Esophagus (tissue), 2 donors: ENCODE data around the gene TPRG1L. TPM values are rescaled to one million over a fixed set of nuclear protein-coding genes. Genes with fewer than 3 reads are reported as not detected.

Source experiments
- H3K27ac ChIP-seq, 2 donors: one replicate each; pipeline ENCODE4 v1.5.1; 2013; ENCODE audit warnings: low read depth in 2 of 2, mild to moderate bottlenecking in 2 of 2, inconsistent platforms in 1 of 2, low read length in 1 of 2, moderate library complexity in 1 of 2
- H3K27me3 ChIP-seq, 2 donors: one replicate each; pipeline ENCODE4 v1.6.1; 2013; ENCODE audit warnings: low read length in 2 of 2, control low read depth in 1 of 2, mild to moderate bottlenecking in 1 of 2; ENCODE audit not compliant: insufficient read depth in 2 of 2, control insufficient read depth in 1 of 2
- H3K36me3 ChIP-seq, 2 donors: one replicate each; pipeline ENCODE4 v1.6.1; 2013; ENCODE audit warnings: low read length in 1 of 2; ENCODE audit not compliant: control insufficient read depth in 2 of 2, insufficient read depth in 2 of 2
- H3K4me1 ChIP-seq, 2 donors: one replicate each; pipeline ENCODE4 v1.6.1; 2013; ENCODE audit warnings: low read length in 1 of 2; ENCODE audit not compliant: control insufficient read depth in 2 of 2, insufficient read depth in 2 of 2
- H3K4me3 ChIP-seq, 2 donors: one replicate each; pipeline ENCODE4 v1.5.1; 2013; ENCODE audit warnings: low read length in 2 of 2, mild to moderate bottlenecking in 2 of 2, low read depth in 1 of 2, moderate library complexity in 1 of 2
- H3K9me3 ChIP-seq, 2 donors: one replicate each; pipeline ENCODE4 v1.6.1; 2013; ENCODE audit warnings: mild to moderate bottlenecking in 2 of 2, low read depth in 1 of 2, low read length in 1 of 2, moderate library complexity in 1 of 2; ENCODE audit not compliant: control insufficient read depth in 2 of 2, insufficient read depth in 1 of 2
- WGBS, 2 donors: extraction: QIAGEN DNeasy Blood & Tissue Kit; methylation state at CpG; one replicate each; pipeline ENCODE4 v1.1.7; 2013; 5-methylcytosine and 5-hydroxymethylcytosine counted together
- polyA plus RNA-seq, 2 donors: library from polyadenylated mRNA; stranded (reverse); fragments of 200-250 nt; gene quantifications; one replicate each; pipeline ENCODE4 v1.2.3, GENCODE V29; 2013
- donor health status: healthy with polysubstance abuse.
- donor health status: Bipolar disorder and iron deficiency.

The TPRG1L gene
- polyA plus RNA-seq, 2 donors, result 20.1 to 32.8 TPM

- WGBS, 2 donors, result 35 to 44% methylated on average over 28 to 30 of the region's 30 CpGs
- H3K27me3 ChIP-seq, result no peaks in the 10 kb centered on the region
- peaks cover 0 to 10% of the 10 kb centered on the region in 2 donors for H3K4me1 ChIP-seq
- no peak overlapping the region for H3K27ac ChIP-seq
- H3K9me3 ChIP-seq, result no peaks in the 10 kb centered on the region
- no peak overlapping the region for H3K4me3 ChIP-seq
- no peaks in the 10 kb centered on the region for H3K36me3 ChIP-seq
Measured at GRCh38 chr1:3598522-3599285, 26.1 kb upstream of the TPRG1L start.

GRCh38 chr1:3599286-3599811 is 25.5 kb upstream of the TPRG1L start:
- H3K27me3 ChIP-seq, result no peaks in the 10 kb centered on the region
- H3K4me1 ChIP-seq, result peaks cover 0 to 10% of the 10 kb centered on the region in 2 donors
- no peaks in the 10 kb centered on the region for H3K36me3 ChIP-seq
- no peak overlapping the region for H3K4me3 ChIP-seq
- no peak overlapping the region for H3K27ac ChIP-seq
- 78 to 82% methylated on average over 8 to 16 of the region's 16 CpGs for WGBS, 2 donors
- H3K9me3 ChIP-seq, result peaks cover 0 to 4% of the 10 kb centered on the region in 2 donors

GRCh38 chr1:3599816-3600215 is 25.0 kb upstream of the TPRG1L start:
- WGBS, 2 donors, result 75 to 79% methylated on average over 12 to 15 of the region's 15 CpGs
- Histone ChIP-seq H3K4me1 (peaks cover 0 to 10% of the 10 kb centered on the region in 2 donors), H3K36me3 (no peaks in the 10 kb centered on the region)

GRCh38 chr1:3600354-3600753 is 24.5 kb upstream of the TPRG1L start:
- H3K36me3 ChIP-seq, result no peaks in the 10 kb centered on the region
- H3K27ac ChIP-seq, result no peak overlapping the region
- WGBS, 2 donors, result 79 to 81% methylated on average over 10 of the region's 10 CpGs
- no peak overlapping the region for H3K4me3 ChIP-seq
- peaks cover 0 to 6% of the 10 kb centered on the region in 2 donors for H3K9me3 ChIP-seq
- H3K27me3 ChIP-seq, result no peaks in the 10 kb centered on the region
- H3K4me1 ChIP-seq, result peaks cover 0 to 10% of the 10 kb centered on the region in 2 donors

More at GRCh38 chr1:3599816-3600215, 25.0 kb upstream of the TPRG1L start:
- Histone ChIP-seq H3K4me3 (no peak overlapping the region), H3K9me3 (peaks cover 0 to 6% of the 10 kb centered on the region in 2 donors), H3K27me3 (no peaks in the 10 kb centered on the region), H3K27ac (no peak overlapping the region)

- no peaks in the 10 kb centered on the region for H3K27me3 ChIP-seq
- H3K36me3 ChIP-seq, result no peaks in the 10 kb centered on the region
- no peak overlapping the region for H3K27ac ChIP-seq
- WGBS, 2 donors, result 77 to 79% methylated on average over 16 of the region's 16 CpGs
- H3K9me3 ChIP-seq, result peaks cover 0 to 6% of the 10 kb centered on the region in 2 donors
- no peak overlapping the region for H3K4me3 ChIP-seq
- peaks cover 0 to 10% of the 10 kb centered on the region in 2 donors for H3K4me1 ChIP-seq
Measured at GRCh38 chr1:3601743-3602142, 23.1 kb upstream of the TPRG1L start.

- H3K36me3 ChIP-seq, result no peaks in the 10 kb centered on the region
- no peaks in the 10 kb centered on the region for H3K27me3 ChIP-seq
- WGBS, 2 donors, result 88 to 90% methylated on average over 17 to 21 of the region's 21 CpGs
- H3K4me1 ChIP-seq, result peaks cover 0 to 10% of the 10 kb centered on the region in 2 donors
- H3K27ac ChIP-seq, result no peak overlapping the region
- H3K9me3 ChIP-seq, result peaks cover 0 to 6% of the 10 kb centered on the region in 2 donors
- H3K4me3 ChIP-seq, result no peak overlapping the region
Measured at GRCh38 chr1:3602375-3602774, 22.4 kb upstream of the TPRG1L start.

- H3K4me1 ChIP-seq, result peaks cover 0 to 5% of the 10 kb centered on the region in 2 donors
- peaks cover 0 to 6% of the 10 kb centered on the region in 2 donors for H3K9me3 ChIP-seq
- no peak overlapping the region for H3K27ac ChIP-seq
- no peaks in the 10 kb centered on the region for H3K27me3 ChIP-seq
- H3K4me3 ChIP-seq, result no peak overlapping the region
- no peaks in the 10 kb centered on the region for H3K36me3 ChIP-seq
- 88 to 94% methylated on average over 10 to 11 of the region's 11 CpGs for WGBS, 2 donors
Measured at GRCh38 chr1:3603156-3603555, 21.7 kb upstream of the TPRG1L start.

- Histone ChIP-seq H3K27me3 (no peaks in the 10 kb centered on the region), H3K36me3 (no peaks in the 10 kb centered on the region), H3K9me3 (peaks cover 0 to 6% of the 10 kb centered on the region in 2 donors), H3K4me3 (no peak overlapping the region), H3K4me1 (no peaks in the 10 kb centered on the region), H3K27ac (no peak overlapping the region)
- WGBS, 2 donors, result 81 to 87% methylated on average over 29 of the region's 29 CpGs
Measured at GRCh38 chr1:3603571-3604467, 21.0 kb upstream of the TPRG1L start.

- Histone ChIP-seq H3K27ac (no peak overlapping the region), H3K27me3 (no peaks in the 10 kb centered on the region), H3K36me3 (no peaks in the 10 kb centered on the region), H3K4me1 (no peaks in the 10 kb centered on the region), H3K4me3 (no peak overlapping the region), H3K9me3 (peaks cover 0 to 6% of the 10 kb centered on the region in 2 donors)
- WGBS, 2 donors, result 90% methylated on average over 8 of the region's 8 CpGs
Measured at GRCh38 chr1:3604468-3604974, 20.3 kb upstream of the TPRG1L start.
